Left forelimb (tissue), 1 donor: ENCODE data around the gene VSIG8.
"Not testable (repeated sequence)": the region's sequence is repeated elsewhere in the genome, so short reads cannot be mapped to it uniquely, and the experiment has no call there.

ENCODE experiments used
- DNase-seq: peaks from one replicate; pipeline ENCODE4 v3.0.0-alpha.2; 2018; ENCODE audit warnings: low spot score

VSIG8 gene, protein sequence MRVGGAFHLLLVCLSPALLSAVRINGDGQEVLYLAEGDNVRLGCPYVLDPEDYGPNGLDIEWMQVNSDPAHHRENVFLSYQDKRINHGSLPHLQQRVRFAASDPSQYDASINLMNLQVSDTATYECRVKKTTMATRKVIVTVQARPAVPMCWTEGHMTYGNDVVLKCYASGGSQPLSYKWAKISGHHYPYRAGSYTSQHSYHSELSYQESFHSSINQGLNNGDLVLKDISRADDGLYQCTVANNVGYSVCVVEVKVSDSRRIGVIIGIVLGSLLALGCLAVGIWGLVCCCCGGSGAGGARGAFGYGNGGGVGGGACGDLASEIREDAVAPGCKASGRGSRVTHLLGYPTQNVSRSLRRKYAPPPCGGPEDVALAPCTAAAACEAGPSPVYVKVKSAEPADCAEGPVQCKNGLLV

DNA sequence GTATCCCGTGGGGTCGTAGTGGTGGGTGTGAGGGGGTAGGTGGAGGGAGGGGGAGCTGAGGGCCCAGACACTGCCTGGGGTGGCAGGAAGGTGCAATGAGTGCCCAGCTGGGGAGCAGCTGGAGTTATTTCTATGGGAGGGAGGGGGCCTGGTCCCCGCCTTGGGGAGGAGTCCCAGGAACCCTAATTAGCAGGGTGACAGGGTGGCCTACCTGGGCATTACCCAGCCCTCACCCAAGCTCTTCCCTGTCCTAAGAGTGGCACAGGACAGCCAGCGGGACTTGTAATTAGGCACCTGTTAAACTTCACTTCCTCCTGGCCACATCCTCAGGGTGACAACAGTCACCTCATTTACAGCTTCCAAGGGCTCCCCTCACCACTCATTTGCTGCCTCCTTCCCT lies at the start of gene VSIG8:
TSS of gene VSIG8 (minus strand) at position 101 of the 400 bp plus-strand sequence. CDS start 136 bp downstream, outside the sequence.
- DNase-seq = no peak

- no peak for DNase-seq
These were observed 49.0 kb upstream of the VSIG8 start for GRCh38 chr1:159911326-159912070.

- no peak for DNase-seq
These were observed 45.8 kb upstream of the VSIG8 start for GRCh38 chr1:159908031-159908940.

- DNase-seq = no peak
These were observed 44.5 kb upstream of the VSIG8 start for GRCh38 chr1:159906960-159907359.

- not testable (repeated sequence) for DNase-seq
These were observed 41.6 kb upstream of the VSIG8 start for GRCh38 chr1:159904036-159904435.

DNA sequence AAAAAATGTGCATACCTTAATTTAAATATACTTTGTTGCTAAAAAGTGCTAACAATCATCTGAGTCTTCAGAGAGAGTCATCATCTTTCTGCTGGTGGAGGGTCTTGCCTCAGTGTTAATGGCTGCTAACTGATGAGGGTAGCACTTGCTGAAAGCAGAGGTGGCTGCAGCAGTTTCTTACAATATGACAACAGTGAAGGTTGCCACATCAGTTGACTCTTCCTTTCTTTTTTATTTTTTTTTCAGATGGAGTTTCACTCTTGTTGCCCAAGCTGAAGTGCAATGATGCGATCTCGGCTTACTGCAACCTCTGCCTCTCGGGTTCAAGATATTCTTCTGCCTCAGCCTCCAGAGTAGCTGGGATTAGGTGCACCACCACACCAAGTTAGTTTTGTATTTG lies 40.1 kb upstream of the VSIG8 start:
- DNase-seq = no peak

DNA sequence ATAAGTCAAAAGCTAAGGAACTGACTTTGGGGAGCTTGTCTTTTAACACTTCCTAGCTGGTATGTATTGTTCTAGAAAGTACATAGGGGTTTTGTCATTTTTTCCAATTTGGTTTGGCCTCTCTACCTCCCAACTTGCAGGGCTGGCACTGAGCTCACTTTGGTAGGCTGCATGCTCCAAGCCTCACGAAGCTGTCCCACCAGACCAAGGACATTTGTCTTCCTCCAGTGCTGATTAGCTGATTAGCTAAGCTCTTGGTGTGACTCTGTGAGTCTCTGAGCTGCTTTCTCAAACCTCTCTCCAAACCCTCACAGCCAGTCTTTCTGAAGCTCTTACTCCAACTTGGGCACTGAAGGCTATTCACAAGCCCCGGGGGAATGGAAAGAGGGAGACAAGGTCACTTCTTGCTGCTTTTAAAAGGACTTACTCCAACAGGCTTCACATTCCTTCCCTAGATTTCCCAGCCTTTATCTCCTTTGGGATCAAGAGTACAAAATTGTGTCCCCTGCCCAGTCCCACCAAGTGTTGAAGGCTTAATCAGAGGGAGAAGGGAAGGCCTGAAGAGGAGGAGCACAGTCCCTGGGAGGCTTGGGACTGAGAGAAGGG lies 38.4 kb upstream of the VSIG8 start:
- no peak for DNase-seq

GRCh38 chr1:159900086-159900680 lies 37.7 kb upstream of the VSIG8 start, which contains the start of gene CFAP45:
CFAP45 (minus strand) TSS chr1:159900165; CDS start chr1:159900098, 67 bp downstream.
- DNase-seq = no peak

DNA sequence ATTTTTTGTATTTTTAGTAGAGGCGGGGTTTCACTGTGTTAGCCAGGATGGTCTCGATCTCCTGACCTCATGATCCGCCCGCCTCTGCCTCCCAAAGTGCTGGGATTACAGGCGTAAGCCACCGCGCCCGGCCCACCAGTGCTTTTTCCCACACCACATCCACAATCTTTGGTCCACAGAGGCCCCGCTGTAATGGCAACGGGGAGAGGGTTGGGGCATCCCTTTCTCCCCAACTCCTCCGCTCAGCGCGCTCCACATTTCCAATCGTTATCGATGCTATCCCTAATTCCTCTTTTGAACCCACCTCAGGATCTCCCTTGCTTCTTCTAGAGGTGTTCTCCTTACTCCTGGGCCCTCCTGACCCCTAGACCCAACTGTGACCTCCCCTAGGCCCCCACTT lies 37.2 kb upstream of the VSIG8 start:
- not testable (repeated sequence) for DNase-seq

DNA sequence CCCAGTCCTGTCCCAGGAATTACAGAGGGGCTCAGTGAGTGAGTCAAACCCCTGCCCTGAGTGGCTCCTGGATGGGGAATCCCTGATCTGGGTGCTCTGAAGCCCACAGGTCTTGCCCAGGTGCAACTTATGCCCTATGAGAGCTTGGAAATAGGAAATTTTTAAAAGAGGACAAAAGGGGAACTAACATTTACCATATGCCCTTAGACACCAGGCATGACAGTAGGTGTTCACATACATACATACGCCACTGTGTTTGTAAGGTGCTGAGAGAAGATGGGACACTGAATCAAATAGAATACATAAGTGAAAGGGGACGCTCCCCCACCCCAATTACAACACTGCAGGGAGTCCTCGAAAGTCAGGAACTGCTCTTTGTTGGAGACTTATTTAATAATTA lies 36.1 kb upstream of the VSIG8 start:
- no peak for DNase-seq

GRCh38 chr1:159897962-159898361 lies 35.5 kb upstream of the VSIG8 start:
- DNase-seq = no peak

DNA sequence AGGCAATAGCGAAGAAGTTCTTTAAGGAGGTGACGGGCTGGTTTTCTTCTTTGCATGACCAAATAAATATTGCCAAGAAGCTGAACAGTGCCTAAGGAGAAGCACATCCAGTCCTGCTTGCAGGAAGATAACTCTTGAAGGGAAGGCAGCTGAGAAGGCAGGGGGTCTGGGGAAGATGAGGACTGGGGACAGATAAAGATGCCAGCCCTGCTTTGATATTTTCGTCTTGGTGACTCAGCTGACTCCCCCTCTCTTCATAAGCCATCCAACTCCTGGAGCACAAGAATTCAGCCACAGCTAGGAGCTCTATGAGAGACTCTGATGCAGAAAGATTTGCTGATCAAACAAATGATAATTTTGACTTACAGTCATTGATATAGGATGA lies 34.1 kb upstream of the VSIG8 start:
- no peak for DNase-seq

GRCh38 chr1:159895836-159896545 lies 33.5 kb upstream of the VSIG8 start:
- DNase-seq = no peak

- DNase-seq = no peak
These were observed 32.8 kb upstream of the VSIG8 start for GRCh38 chr1:159895286-159895685.

DNA sequence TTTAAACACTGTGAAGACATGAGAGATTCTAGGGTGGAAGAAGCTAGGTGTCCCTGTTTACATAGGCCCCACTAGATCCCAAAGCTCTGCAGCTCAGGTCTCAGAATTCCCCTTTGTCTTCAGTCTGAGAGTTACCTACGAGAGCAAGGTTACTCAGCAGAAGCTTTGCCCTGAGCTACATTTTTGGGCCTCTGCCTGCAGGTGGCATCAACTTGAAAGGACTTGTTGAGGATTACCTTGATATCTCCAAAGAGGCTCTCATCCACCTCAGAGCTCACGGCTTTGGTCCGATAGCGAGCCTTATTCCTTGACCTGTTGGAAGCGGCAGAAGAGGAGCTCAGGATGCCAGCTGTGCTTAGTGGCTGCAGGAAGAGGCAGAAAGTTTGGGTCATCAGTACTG lies 30.5 kb upstream of the VSIG8 start:
- DNase-seq = no peak

DNA sequence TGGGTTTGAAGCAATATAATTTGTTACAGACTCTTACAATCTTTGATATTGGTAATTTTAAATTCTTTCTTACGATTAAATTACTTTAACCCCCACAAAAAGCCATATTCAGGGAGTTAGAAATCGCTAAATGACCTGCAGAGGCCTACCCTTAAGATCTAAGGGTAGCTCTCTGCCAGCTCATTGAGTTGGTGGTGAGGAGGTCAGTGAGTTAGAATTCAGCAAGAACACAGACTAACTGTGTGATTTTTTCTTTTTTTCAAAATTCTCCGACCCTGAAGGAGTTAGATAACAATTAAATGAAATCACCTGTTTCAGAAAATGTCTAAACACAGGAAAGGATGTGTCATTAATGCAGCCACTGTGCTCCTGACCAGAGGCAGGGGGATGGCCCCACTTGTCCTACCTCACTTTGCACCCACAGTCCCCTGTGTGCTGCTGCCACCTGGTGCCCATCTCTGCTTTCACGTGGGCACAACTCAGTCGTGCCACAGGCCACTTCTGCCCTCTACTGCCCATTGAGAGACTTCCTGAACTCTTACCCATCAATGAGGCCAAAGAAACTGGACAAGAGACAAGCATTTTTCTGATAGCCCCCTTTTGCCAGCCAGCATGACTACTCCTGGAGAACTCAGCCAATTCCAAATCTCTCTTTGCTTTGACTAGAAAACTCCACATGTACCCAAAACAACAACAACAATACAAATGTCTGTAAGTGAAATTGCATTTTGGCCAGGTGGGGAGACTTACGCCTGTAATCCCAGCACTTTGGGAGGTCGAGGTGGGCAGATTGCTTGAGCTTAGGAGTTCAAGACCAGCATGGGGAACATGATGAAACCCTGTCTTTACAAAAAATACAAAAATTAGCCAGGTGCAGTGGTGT lies 29.1 kb upstream of the VSIG8 start:
- DNase-seq = no peak

DNA sequence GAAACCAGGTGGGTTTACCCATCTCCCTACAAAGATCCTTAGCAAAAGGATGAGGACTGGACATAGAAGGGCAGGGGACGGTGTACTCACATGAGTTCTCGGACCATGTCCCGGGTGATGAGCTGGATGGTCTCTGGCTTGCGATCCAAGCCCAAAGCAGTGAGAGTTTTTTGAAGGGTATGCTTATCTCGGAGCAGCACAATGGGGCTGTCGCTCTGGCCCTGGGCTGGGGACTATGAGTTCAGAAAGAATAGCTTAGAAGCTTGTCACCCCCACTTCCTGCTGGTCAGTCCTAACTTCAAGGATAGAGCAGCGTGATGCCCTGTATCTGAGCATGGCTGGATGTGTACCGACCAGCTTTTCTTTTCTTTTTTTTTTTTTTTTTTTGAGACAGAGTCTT lies 27.9 kb upstream of the VSIG8 start:
- no peak for DNase-seq

- no peak for DNase-seq
These were observed 27.4 kb upstream of the VSIG8 start for GRCh38 chr1:159889821-159890252.

DNA sequence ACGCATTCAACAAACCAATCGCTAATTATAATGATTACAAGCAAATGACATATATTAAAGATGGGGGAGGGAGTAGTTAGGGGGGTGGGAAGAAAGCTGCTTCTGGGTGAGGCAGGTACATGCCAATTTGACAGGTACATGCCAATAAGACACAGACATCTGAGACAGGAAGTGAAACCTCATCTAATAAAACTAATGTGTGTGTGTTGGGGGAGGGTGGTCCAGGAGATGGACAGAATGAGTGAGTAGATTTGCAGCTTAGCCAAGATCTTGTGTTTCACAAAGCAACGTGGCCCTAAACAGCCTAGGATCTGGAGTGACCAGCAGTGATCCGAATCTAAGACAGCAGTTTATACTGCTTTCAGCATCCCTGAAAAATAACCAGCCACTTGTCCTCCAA lies 26.7 kb upstream of the VSIG8 start:
- no peak for DNase-seq

GRCh38 chr1:159884296-159884695 lies 21.8 kb upstream of the VSIG8 start:
- DNase-seq = no peak
